Astrocyte of the spinal cord (primary cell): ENCODE measurements around the gene MAP2K6.

Source experiments
- DNase-seq: peaks from one replicate; pipeline ENCODE4 v3.0.0; 2011; ENCODE audit warnings: low read depth, low spot score
- H3K4me3 ChIP-seq: 2 replicates; pipeline ENCODE4 v1.5.1; 2011; ENCODE audit warnings: low read depth, mild to moderate bottlenecking, low read length, moderate library complexity
- in situ Hi-C: cut with HindIII; loops from 2 replicates; pipeline ENCODE4 v1.10.0; 2017; ENCODE audit warnings: low sequenced_read_pairs
- TF ChIP-seq, protein P1 (sequence below): IDR thresholded peaks from 2 replicates; pipeline ENCODE4 v1.5.1; 2012; ENCODE audit warnings: low read depth, mild to moderate bottlenecking, low read length, inconsistent platforms

The MAP2K6 gene

DNA sequence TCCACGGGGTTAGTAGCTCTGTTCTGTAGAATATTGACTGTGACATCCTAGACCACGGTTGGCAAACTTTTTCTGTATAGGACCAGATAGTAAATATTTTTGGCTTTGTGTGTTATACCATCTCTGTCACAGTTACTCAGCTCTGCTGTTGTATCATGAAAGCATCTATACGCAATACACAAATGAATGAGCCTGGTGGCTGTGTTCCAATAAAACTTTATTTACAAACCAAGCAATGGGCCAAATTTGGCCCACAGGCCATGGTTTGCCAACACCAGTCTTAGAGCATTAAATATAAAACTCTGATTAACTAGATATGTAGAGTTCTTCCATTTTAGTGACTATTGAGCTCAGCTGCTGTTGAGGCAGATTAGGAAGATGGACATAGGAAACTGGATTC lies 132.7 kb downstream of the MAP2K6 start:
- H3K4me3 ChIP-seq: no peak overlapping the region
- TF ChIP-seq, protein P1, sequence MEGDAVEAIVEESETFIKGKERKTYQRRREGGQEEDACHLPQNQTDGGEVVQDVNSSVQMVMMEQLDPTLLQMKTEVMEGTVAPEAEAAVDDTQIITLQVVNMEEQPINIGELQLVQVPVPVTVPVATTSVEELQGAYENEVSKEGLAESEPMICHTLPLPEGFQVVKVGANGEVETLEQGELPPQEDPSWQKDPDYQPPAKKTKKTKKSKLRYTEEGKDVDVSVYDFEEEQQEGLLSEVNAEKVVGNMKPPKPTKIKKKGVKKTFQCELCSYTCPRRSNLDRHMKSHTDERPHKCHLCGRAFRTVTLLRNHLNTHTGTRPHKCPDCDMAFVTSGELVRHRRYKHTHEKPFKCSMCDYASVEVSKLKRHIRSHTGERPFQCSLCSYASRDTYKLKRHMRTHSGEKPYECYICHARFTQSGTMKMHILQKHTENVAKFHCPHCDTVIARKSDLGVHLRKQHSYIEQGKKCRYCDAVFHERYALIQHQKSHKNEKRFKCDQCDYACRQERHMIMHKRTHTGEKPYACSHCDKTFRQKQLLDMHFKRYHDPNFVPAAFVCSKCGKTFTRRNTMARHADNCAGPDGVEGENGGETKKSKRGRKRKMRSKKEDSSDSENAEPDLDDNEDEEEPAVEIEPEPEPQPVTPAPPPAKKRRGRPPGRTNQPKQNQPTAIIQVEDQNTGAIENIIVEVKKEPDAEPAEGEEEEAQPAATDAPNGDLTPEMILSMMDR: no peak
- DNase-seq: no peak
- in situ Hi-C loops: no loop called here

DNA sequence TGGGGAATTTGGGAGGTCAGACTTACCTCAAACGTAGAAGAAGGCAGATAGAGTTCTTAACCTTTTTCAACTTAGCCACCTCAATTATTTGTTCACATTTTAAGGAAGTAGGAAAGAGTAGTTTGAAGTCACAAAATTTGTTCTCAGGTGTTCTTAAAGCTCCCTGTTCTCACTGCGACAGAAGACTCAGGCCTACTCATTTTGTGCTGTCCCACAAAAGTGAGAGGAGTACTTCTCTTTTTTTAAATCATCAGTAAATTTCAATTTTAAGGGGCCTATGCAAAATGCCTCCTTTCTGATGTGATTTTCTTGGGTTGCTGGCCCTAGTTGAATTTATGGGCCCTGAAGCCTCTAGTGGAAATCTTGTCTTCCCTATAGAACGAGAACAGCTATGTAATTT lies 133.4 kb downstream of the MAP2K6 start:
- DNase-seq: no peak
- H3K4me3 ChIP-seq: no peak overlapping the region
- TF ChIP-seq, protein P1: no peak
- in situ Hi-C loops: no loop called here

DNA sequence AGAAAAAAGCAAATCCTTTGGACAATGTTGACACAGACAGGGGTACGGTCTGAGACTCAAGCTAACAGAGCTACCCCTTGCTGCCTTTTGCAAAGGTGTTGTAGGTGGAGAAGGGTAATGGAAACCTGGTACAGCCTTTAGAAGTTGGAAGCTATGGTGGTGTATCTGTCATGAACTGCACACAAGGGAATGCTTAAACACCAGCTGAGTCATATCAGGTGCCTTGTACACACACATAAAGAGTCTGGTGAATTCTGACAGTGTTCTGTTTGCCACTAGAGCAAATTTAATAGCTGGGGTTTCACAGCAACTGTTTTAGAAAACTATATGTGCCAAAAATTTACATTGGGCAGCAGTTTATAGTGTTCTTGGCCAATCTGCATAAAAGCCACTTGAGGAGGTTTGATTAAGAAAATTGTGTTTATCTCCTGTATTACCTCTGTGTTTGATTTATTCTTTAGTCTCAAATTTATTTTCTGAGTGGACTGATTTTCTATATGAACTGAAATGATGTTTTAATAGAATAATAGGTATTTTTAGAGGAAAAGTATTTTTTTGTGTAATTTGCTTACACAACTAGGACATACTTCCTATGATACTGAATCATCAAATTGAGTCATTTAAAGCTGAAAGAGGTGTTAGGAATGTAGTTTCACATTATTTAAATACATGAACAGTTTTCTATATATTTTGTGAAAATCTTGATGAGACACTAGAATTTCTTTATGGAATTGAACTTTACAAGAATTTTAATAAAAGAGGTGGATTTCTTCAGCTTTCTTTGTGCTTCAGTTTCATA lies 136.9 kb downstream of the MAP2K6 start:
- no peak overlapping the region for H3K4me3 ChIP-seq
- TF ChIP-seq, protein P1: no peak
- DNase-seq: no peak
- in situ Hi-C loops: no loop called here

DNA sequence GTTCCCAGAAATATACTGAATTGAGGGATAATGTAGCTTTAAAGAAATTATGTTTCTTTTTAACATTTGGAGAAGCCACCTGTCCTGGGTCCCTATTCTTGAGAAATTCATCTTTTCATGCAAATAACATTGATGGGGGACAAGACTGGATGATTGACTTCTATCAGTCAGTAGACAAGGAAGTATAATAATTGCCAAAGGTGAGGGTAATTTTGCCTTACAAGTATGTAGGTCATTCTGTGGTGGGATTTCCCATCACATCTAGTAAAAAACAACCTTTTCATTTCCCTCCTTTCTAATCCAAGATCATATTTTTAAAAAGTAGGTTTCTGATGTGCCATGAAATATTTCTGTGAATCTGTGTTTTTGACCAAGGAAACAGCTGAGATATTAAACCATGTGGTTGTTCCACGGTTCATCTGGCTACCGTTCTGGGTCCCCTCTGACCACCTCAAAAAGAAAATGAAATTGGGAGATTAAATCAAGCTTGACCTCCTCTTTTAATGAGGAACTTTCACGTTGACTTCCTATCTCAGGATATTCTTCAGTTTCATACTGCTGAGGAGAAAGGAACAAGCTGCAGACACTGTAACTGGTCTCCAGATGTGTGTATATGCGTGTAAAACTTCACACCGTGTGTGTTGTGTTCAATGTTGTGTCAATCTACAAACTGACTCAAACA lies 138.6 kb downstream of the MAP2K6 start:
- in situ Hi-C loops: no loop called here
- DNase-seq: no peak
- TF ChIP-seq, protein P1: no peak
- no peak overlapping the region for H3K4me3 ChIP-seq

DNA sequence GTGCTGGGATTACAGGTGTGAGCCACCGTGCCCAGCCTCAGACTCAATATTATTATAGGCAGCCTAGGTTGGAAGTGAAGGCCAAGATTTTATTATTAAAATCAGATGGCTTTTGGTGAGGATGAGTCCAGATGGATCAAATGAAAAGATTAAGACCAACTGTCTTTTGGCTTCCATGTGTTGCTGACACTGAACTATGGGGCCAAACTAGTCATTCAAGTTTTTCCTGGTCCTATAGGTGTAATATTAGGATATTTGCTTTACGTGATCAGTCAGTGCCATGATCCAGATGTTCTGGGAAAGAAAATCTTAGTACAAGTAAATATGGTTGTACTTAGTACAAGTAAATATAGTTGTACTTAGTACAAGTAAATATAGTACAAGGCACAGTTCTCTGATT lies 140.6 kb downstream of the MAP2K6 start:
- H3K4me3 ChIP-seq: no peak overlapping the region
- TF ChIP-seq, protein P1: no peak
- DNase-seq: no peak
- in situ Hi-C loops: no loop called here

DNA sequence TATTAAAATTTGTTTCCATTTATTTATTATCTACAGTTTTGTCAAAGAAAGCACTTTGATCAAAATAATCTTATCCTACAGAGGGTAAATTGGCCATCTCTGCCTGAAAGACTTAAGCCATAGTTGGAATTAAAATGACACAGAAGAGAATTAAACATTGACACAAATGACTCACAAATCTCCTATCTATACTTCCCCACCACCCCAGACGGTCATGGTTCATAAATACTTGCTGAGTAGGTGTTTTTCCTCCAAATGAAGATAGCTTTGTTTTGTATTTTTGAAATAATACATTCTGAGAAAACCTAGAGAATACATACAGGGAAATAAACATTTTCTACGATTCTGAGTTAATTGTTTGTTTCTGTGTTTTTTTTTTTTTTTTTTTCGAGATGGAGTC lies 142.8 kb downstream of the MAP2K6 start:
- DNase-seq: no peak
- H3K4me3 ChIP-seq: no peak overlapping the region
- in situ Hi-C loops: no loop called here
- TF ChIP-seq, protein P1: no peak
